ENCODE data around the gene ZNF74.

Gene ZNF74

GRCh38 chr22:20434264-20434751, 40.4 kb downstream of the ZNF74 start:
- no peak for DNase-seq

- DNase-seq: no peak
Observed at GRCh38 chr22:20434773-20435172, 40.8 kb downstream of the ZNF74 start.

- DNase-seq: no peak
Observed at GRCh38 chr22:20435436-20436306, 41.7 kb downstream of the ZNF74 start.

DNA sequence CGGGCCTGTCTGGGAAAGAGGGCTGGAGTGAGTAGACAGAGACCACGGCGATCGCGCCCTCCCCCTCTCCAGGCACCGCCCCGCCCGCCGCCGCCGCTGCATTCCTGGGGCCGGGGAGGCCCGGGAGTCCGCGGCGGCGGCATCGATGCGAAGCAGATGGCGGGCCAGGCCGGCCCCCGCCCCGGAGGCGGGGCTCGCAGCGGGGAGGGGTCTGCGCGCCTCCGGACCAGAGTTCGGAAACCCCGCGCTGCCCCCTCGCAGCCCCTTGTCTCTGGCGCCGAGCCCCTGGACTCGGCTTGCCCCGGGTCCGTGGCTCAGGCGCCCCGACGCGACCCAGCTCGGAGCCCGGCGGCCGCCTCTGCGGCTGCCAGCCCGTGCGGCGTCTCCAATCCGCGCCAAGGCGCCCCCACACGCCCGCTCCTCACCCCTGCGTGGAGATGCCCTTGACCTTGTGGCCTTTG, 42.4 kb downstream of the ZNF74 start:
- no peak for DNase-seq

- no peak for DNase-seq
Observed at GRCh38 chr22:20436768-20437612, 43.0 kb downstream of the ZNF74 start.

- no peak for DNase-seq
Observed at GRCh38 chr22:20437613-20438426, 43.9 kb downstream of the ZNF74 start, which contains the start of gene SCARF2. TSS of gene SCARF2 (minus strand) at chr22:20437825. CDS start at chr22:20437754, 71 bp downstream.

DNA sequence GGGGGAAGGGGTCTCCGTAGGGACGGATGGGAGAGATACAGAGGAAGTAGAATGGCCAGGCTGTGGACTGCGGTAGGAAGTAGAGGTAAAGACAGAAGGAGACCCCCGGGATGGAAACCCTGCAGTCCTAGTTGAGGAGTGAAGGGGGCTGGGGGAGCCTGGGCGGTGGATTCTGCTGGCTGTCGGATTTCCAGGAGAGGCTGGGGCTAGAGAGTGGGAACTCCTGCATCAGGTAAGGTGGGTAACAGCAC, 44.4 kb downstream of the ZNF74 start:
- DNase-seq: no peak

GRCh38 chr22:20438678-20439492, 44.9 kb downstream of the ZNF74 start:
- DNase-seq: no peak

- no peak for DNase-seq
Observed at GRCh38 chr22:20439556-20439927, 45.6 kb downstream of the ZNF74 start.

- no peak for DNase-seq
Observed at GRCh38 chr22:20439928-20440575, 46.1 kb downstream of the ZNF74 start.

GRCh38 chr22:20440637-20441591, 47.0 kb downstream of the ZNF74 start:
- no peak for DNase-seq

DNA sequence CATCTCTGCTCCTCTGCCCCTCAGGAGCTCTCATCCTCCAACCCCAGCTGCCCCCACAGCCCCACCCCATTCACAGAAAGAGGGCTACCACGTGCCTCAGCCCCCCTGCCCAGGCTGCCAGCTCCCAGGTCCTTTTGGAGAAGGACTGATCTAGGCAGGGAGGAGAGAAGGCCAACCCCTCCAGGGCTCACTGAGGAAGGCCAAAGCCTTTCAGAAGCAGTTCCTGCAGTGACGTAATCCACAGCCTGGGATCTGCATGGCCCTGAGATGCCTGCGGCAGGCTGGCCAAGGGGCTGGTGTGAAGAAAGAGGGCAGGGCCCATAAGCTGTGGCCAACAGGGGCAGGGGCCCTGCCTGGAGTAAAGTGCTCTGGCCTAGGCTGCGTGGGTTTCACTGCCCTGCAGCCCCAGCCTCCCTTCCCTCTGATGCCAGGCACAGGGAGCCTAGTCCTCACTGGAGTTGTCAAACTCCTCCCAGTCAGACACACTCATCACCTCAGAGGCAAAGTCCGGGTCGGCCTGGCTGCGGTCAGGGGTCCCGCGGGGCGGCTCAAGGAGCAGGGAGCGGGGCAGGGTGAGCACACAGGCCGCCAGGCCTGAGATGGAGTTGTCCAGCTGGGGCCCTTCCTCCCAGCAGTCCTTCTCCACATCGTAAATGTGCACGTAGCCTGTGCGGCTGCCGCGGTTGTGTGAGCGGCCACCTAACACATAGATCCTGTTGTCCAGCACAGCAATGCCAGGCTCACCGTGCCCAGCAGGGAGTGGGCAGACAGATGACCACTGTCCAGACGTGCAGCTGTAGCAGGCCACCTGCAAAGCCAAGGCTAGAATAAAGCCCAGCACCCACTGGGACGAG, 47.9 kb downstream of the ZNF74 start:
- DNase-seq: no peak

GRCh38 chr22:20442485-20443284, 48.7 kb downstream of the ZNF74 start:
- DNase-seq: no peak

DNA sequence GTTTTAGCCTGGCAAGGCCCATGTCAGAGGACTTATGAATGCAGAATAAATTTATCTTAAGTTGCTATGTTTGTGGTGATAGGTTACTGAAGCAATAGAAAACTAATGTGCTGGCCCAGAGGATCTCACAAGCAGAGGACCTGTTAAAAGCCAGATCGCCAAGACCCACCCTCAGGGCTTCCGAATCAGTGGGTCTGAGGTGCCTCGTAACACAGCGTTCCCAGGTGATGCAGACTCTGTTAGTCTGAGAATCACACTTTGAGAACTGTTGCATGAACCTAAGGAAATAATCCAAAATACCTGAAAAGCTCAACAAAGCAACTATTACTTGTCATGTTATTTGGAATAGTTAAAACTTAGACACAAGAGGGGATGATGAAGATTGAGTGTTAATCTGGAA, 50.4 kb downstream of the ZNF74 start:
- no peak for DNase-seq

- no peak for DNase-seq
Observed at GRCh38 chr22:20446383-20446970, 52.5 kb downstream of the ZNF74 start.

GRCh38 chr22:20448630-20449029, 54.7 kb downstream of the ZNF74 start:
- DNase-seq: no peak

DNA sequence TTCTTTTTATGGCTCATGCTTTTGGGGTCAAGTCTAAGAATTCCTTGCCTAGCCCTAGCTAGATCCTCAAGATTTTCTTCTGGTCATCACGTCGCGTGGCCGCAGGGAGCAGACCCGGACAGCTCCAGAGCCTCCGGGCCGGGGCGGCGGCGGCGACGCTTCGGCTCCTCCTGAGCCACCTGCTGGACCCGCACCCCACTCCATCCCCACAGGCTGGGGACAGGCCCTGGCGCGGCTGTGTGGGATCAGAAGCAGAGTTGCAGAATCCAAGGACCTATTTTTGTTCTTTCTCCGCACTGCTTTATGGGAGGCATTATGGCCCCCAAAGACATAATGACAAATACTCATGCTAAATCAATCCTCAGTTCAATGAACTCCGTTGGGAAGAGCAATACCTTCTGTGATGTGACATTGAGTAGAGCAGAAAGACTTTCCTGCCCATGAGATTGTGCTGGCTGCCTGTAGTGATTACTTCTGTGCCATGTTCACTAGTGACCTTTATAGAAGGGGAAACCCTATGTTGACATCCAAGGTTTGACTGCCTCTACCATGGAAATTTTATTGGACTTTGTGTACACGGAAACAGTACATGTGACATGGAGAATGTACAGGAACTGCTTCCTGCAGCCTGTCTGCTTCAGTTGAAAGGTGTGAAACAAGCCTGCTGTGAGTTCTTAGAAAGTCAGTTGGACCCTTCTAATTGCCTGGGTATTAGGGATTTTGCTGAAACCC, 56.0 kb downstream of the ZNF74 start:
- no peak for DNase-seq
